Thyroid gland (tissue), 4 donors: ENCODE results near the gene SLC43A2.

Experiments
- POLR2A ChIP-seq, 2 donors: fragments of 450-650 bp; IDR thresholded peaks; one replicate each; pipeline ENCODE4 v1.6.1; 2017; ENCODE audit warnings: antibody characterized with exemption in 2 of 2, mild to moderate bottlenecking in 2 of 2, moderate library complexity in 1 of 2
- TF ChIP-seq, protein P1 (sequence below), 6 experiments: fragments of 200-600 bp in 3 of 6; fragments of 450-650 bp in 3 of 6; sonication (generic) in 3 of 6; IDR thresholded peaks; one replicate each; pipeline ENCODE4 v1.5.1; 2016 to 2019; ENCODE audit warnings: antibody characterized with exemption in 6 of 6, mild to moderate bottlenecking in 2 of 6, inconsistent platforms in 1 of 6, moderate library complexity in 1 of 6

GRCh38 chr17:1593630-1593931, 35.1 kb downstream of the SLC43A2 start:
- TF ChIP-seq, protein P1, sequence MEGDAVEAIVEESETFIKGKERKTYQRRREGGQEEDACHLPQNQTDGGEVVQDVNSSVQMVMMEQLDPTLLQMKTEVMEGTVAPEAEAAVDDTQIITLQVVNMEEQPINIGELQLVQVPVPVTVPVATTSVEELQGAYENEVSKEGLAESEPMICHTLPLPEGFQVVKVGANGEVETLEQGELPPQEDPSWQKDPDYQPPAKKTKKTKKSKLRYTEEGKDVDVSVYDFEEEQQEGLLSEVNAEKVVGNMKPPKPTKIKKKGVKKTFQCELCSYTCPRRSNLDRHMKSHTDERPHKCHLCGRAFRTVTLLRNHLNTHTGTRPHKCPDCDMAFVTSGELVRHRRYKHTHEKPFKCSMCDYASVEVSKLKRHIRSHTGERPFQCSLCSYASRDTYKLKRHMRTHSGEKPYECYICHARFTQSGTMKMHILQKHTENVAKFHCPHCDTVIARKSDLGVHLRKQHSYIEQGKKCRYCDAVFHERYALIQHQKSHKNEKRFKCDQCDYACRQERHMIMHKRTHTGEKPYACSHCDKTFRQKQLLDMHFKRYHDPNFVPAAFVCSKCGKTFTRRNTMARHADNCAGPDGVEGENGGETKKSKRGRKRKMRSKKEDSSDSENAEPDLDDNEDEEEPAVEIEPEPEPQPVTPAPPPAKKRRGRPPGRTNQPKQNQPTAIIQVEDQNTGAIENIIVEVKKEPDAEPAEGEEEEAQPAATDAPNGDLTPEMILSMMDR (IDR thresholded peaks at IDR 0.05), result no peak
- no peak for TF ChIP-seq POLR2A (IDR thresholded peaks at IDR 0.05)
